Measurements from ENCODE around the gene CSAD. TPM values are rescaled to one million over a fixed set of nuclear protein-coding genes. Genes with fewer than 3 reads are reported as not detected.

CSAD gene
- polyA plus RNA-seq, 1 donor (not counting 4 experiments of a cell fraction or from before 2014, with no cell fraction given): 19.5 TPM

GRCh38 chr12:53229454-53229853, 48.7 kb upstream of the CSAD start:
- dilution Hi-C loops (cut with MboI; ENCODE audit: extremely low pct_ligation_motif_present, low sequenced_read_pairs): no loop called here
- Histone ChIP-seq H3K27ac (ENCODE audit: control insufficient read depth, insufficient read depth, low read length) (no peak overlapping the region), H3K9me1 (ENCODE audit: control insufficient read depth, extremely low read depth, insufficient read depth, low read length) (no peaks in the 10 kb centered on the region), H3K4me3 (ENCODE audit: control insufficient read depth in 2 of 3, extremely low read depth in 1 of 3, insufficient read depth in 2 of 3, low read depth in 1 of 3, low read length in 3 of 3) (no peak overlapping the region), H3K79me2 (ENCODE audit: control insufficient read depth, insufficient read depth, low read length) (peaks cover 6% of the 10 kb centered on the region), H3K9me3 (ENCODE audit: control insufficient read depth, low read depth, low read length) (no peaks in the 10 kb centered on the region), H3K4me1 (ENCODE audit: control insufficient read depth, extremely low read depth, insufficient read depth, low read length) (peaks cover 56% of the 10 kb centered on the region), H3K36me3 (ENCODE audit: control insufficient read depth in 2 of 2, extremely low read depth in 1 of 2, insufficient read depth in 2 of 2, low read length in 2 of 2) (peaks cover 2 to 3% of the 10 kb centered on the region in 2 experiments), H3K9ac (ENCODE audit: control insufficient read depth, extremely low read depth, insufficient read depth, low read length) (no peak overlapping the region), H3K27me3 (ENCODE audit: control insufficient read depth, extremely low read depth, insufficient read depth, low read length) (no peaks in the 10 kb centered on the region), H4K20me1 (ENCODE audit: control insufficient read depth, extremely low read depth, insufficient read depth, low read length) (no peaks in the 10 kb centered on the region), H3K4me2 (ENCODE audit: control insufficient read depth, extremely low read depth, insufficient read depth, low read depth, low read length) (peak overlapping the region; percentile 55), H2AFZ (ENCODE audit: control insufficient read depth, low read length) (no peak overlapping the region)
- TF ChIP-seq CTCF (optimal IDR thresholded peaks at IDR 0.05 in 1 of 3, IDR thresholded peaks at IDR 0.05 in 1 of 3, conservative IDR thresholded peaks at IDR 0.05 in 1 of 3; ENCODE audit: extremely low read depth in 1 of 3, insufficient read depth in 2 of 3, low read length in 3 of 3): no peak
- DNase-seq (ENCODE audit: low read depth, low spot score): no peak
- FAIRE-seq: no peak

- H3K27me3 ChIP-seq (ENCODE audit: control insufficient read depth, extremely low read depth, insufficient read depth, low read length): no peaks in the 10 kb centered on the region
- H3K36me3 ChIP-seq (ENCODE audit: control insufficient read depth in 2 of 2, extremely low read depth in 1 of 2, insufficient read depth in 2 of 2, low read length in 2 of 2): peaks cover 3 to 6% of the 10 kb centered on the region in 2 experiments
- H3K9me1 ChIP-seq (ENCODE audit: control insufficient read depth, extremely low read depth, insufficient read depth, low read length): no peaks in the 10 kb centered on the region
- FAIRE-seq (no peak), DNase-seq (ENCODE audit: low read depth, low spot score) (no peak)
- H4K20me1 ChIP-seq (ENCODE audit: control insufficient read depth, extremely low read depth, insufficient read depth, low read length): no peaks in the 10 kb centered on the region
- no peak overlapping the region for H3K4me2 ChIP-seq (ENCODE audit: control insufficient read depth, extremely low read depth, insufficient read depth, low read depth, low read length)
- dilution Hi-C loops (cut with MboI; ENCODE audit: extremely low pct_ligation_motif_present, low sequenced_read_pairs): no loop called here
- TF ChIP-seq CTCF (optimal IDR thresholded peaks at IDR 0.05 in 1 of 3, IDR thresholded peaks at IDR 0.05 in 1 of 3, conservative IDR thresholded peaks at IDR 0.05 in 1 of 3; ENCODE audit: extremely low read depth in 1 of 3, insufficient read depth in 2 of 3, low read length in 3 of 3) (no peak), EZH2 (IDR thresholded peaks at IDR 0.05; ENCODE audit: low read length) (no peak)
- H3K79me2 ChIP-seq (ENCODE audit: control insufficient read depth, insufficient read depth, low read length): peaks cover 8% of the 10 kb centered on the region
- no peak overlapping the region for H3K9ac ChIP-seq (ENCODE audit: control insufficient read depth, extremely low read depth, insufficient read depth, low read length)
- no peak overlapping the region for H2AFZ ChIP-seq (ENCODE audit: control insufficient read depth, low read length)
- no peaks in the 10 kb centered on the region for H3K9me3 ChIP-seq (ENCODE audit: control insufficient read depth, low read depth, low read length)
- no peak overlapping the region for H3K27ac ChIP-seq (ENCODE audit: control insufficient read depth, insufficient read depth, low read length)
- H3K4me1 ChIP-seq (ENCODE audit: control insufficient read depth, extremely low read depth, insufficient read depth, low read length): peaks cover 58% of the 10 kb centered on the region
- no peak overlapping the region for H3K4me3 ChIP-seq (ENCODE audit: control insufficient read depth in 2 of 3, extremely low read depth in 1 of 3, insufficient read depth in 2 of 3, low read depth in 1 of 3, low read length in 3 of 3)
Measured at GRCh38 chr12:53227836-53228235, 47.1 kb upstream of the CSAD start.

All from keratinocyte (primary cell).